H1 (cell line): ENCODE data around the gene OPN3. TPM values are rescaled to one million over a fixed set of nuclear protein-coding genes. Genes with fewer than 3 reads are reported as not detected.

ENCODE experiments used
- CTCF ChIA-PET: fragments of 300-600 bp; sonication (Branson Sonifier 250); formaldehyde crosslinking; loops from one replicate; lab custom pipeline; 2021; ENCODE audit not compliant: partially characterized antibody; lab: Charles Lee
- POLR2A ChIA-PET: fragments of 300-600 bp; sonication (Branson Sonifier 250); formaldehyde crosslinking; loops from one replicate; lab custom pipeline; 2021; ENCODE audit warnings: inconsistent platforms; ENCODE audit not compliant: partially characterized antibody; lab: Charles Lee
- DNase-seq, 2 experiments: peaks; one replicate each; pipeline versions ENCODE4 v3.0.0 to v3.0.0-alpha.2; 2010 to 2022; ENCODE audit warnings: low spot score in 2 of 2, low read depth in 1 of 2, mixed read lengths in 1 of 2
- FAIRE-seq: peaks from 2 replicates; lab custom pipeline; 2011; peaks lifted over from hg19 to GRCh38; lab: Jason Lieb, UNC
- H2AFZ ChIP-seq: 2 replicates; pipeline ENCODE4 v1.8.1; 2012; ENCODE audit warnings: low read length, inconsistent platforms
- H2AK5ac ChIP-seq: 2 replicates; pipeline ENCODE4 v1.6.1; 2013; ENCODE audit warnings: low read depth, low read length
- H2BK120ac ChIP-seq: replicated peaks from 2 replicates; pipeline ENCODE3; 2013; ENCODE audit warnings: low read depth, low read length, inconsistent platforms
- H2BK12ac ChIP-seq: 2 replicates; pipeline ENCODE4 v1.6.1; 2013; ENCODE audit warnings: low read depth, low read length
- H2BK15ac ChIP-seq: 2 replicates; pipeline ENCODE4 v1.6.1; 2013; ENCODE audit warnings: low read length
- H2BK20ac ChIP-seq: 2 replicates; pipeline ENCODE4 v1.6.1; 2013; ENCODE audit warnings: low read length
- H2BK5ac ChIP-seq: 2 replicates; pipeline ENCODE4 v1.6.1; 2013; ENCODE audit warnings: low read depth, low read length
- H3K14ac ChIP-seq: 2 replicates; pipeline ENCODE4 v1.6.1; 2013; ENCODE audit warnings: inconsistent platforms; ENCODE audit not compliant: insufficient read length
- H3K18ac ChIP-seq: 2 replicates; pipeline ENCODE4 v1.6.1; 2013; ENCODE audit warnings: low read length; ENCODE audit errors: extremely low read depth
- H3K23ac ChIP-seq: 2 replicates; pipeline ENCODE4 v1.6.1; 2013; ENCODE audit warnings: inconsistent platforms; ENCODE audit not compliant: insufficient read length
- H3K23me2 ChIP-seq: 2 replicates; pipeline ENCODE4 v1.6.1; 2013; ENCODE audit warnings: low read depth, low read length
- H3K27ac ChIP-seq: 2 replicates; pipeline ENCODE4 v1.6.1; 2011; ENCODE audit warnings: low read depth, low read length, inconsistent platforms
- H3K27me3 ChIP-seq, 4 experiments: replicated peaks in 1 of 4; 1 replicate in 1 of 4; 2 replicates in 3 of 4; pipeline versions ENCODE4 v1.6.1 to v1.8.1; 2011 to 2013; ENCODE audit warnings: low read length in 3 of 4, mild to moderate bottlenecking in 3 of 4, inconsistent platforms in 2 of 4, mixed read lengths in 2 of 4, moderate library complexity in 1 of 4; ENCODE audit not compliant: control insufficient read depth in 3 of 4, insufficient read depth in 3 of 4; ENCODE audit errors: extremely low read depth in 1 of 4
- H3K36me3 ChIP-seq, 4 experiments: 2 replicates each; pipeline versions ENCODE4 v1.6.1 to v1.8.1; 2011 to 2013; ENCODE audit warnings: mild to moderate bottlenecking in 4 of 4, low read length in 3 of 4, moderate library complexity in 2 of 4, control low read depth in 1 of 4, inconsistent platforms in 1 of 4; ENCODE audit not compliant: insufficient read depth in 4 of 4, control insufficient read depth in 2 of 4
- H3K4ac ChIP-seq: replicated peaks from 2 replicates; pipeline ENCODE3; 2013; ENCODE audit warnings: low read length, low read depth, mixed read lengths, inconsistent platforms; ENCODE audit not compliant: insufficient read length
- H3K4me1 ChIP-seq, 4 experiments: replicated peaks in 1 of 4; 1 replicate in 1 of 4; 2 replicates in 3 of 4; pipeline versions ENCODE4 v1.6.1 to v1.8.1; 2011 to 2013; ENCODE audit warnings: low read length in 3 of 4, inconsistent platforms in 2 of 4, mixed read lengths in 1 of 4; ENCODE audit not compliant: insufficient read depth in 4 of 4, control insufficient read depth in 3 of 4
- H3K4me2 ChIP-seq, 2 experiments: 2 replicates each; pipeline versions ENCODE4 v1.6.1 to v1.8.1; 2011 to 2013; ENCODE audit warnings: low read depth in 2 of 2, low read length in 2 of 2, control low read depth in 1 of 2, inconsistent platforms in 1 of 2, mild to moderate bottlenecking in 1 of 2; ENCODE audit not compliant: insufficient read depth in 1 of 2
- H3K4me3 ChIP-seq, 4 experiments: fragments of 200-600, 300-600 bp in 1 of 4; sonication (generic), shearing (Covaris generic), sonication (Bioruptor Twin) in 1 of 4; 2 replicates each; pipeline versions ENCODE4 v1.5.1 to v1.8.1; 2011 to 2016; ENCODE audit warnings: low read length in 4 of 4, low read depth in 3 of 4, control low read depth in 2 of 4, inconsistent platforms in 2 of 4, mild to moderate bottlenecking in 2 of 4, mixed read lengths in 1 of 4, moderate library complexity in 1 of 4; ENCODE audit not compliant: insufficient read depth in 2 of 4; ENCODE audit errors: extremely low read depth in 1 of 4
- H3K56ac ChIP-seq: replicated peaks from 2 replicates; pipeline ENCODE3; 2013; ENCODE audit warnings: low read depth, mild to moderate bottlenecking, mixed read lengths, low read length, inconsistent platforms; ENCODE audit not compliant: insufficient read length
- H3K79me1 ChIP-seq: 2 replicates; pipeline ENCODE4 v1.6.1; 2013; ENCODE audit warnings: low read depth, low read length, control low read depth
- H3K79me2 ChIP-seq, 2 experiments: 2 replicates each; pipeline versions ENCODE4 v1.6.1 to v1.8.1; 2012 to 2013; ENCODE audit warnings: low read length in 2 of 2, mild to moderate bottlenecking in 2 of 2, inconsistent platforms in 1 of 2; ENCODE audit not compliant: insufficient read depth in 2 of 2, control insufficient read depth in 1 of 2
- H3K9ac ChIP-seq, 4 experiments: replicated peaks in 1 of 4; 1 replicate in 1 of 4; 2 replicates in 3 of 4; pipeline versions ENCODE4 v1.6.1 to v1.8.1; 2011 to 2013; ENCODE audit warnings: low read depth in 3 of 4, low read length in 3 of 4, control low read depth in 2 of 4, mild to moderate bottlenecking in 2 of 4, moderate library complexity in 2 of 4, inconsistent platforms in 1 of 4; ENCODE audit errors: extremely low read depth in 1 of 4
- H3K9me3 ChIP-seq, 2 experiments: 2 replicates each; pipeline versions ENCODE4 v1.6.1 to v1.8.1; 2012 to 2013; ENCODE audit warnings: mild to moderate bottlenecking in 2 of 2, moderate library complexity in 2 of 2, control low read depth in 1 of 2, inconsistent platforms in 1 of 2, low read depth in 1 of 2, low read length in 1 of 2, mixed read lengths in 1 of 2; ENCODE audit not compliant: insufficient read depth in 2 of 2
- H4K20me1 ChIP-seq, 2 experiments: replicated peaks in 1 of 2; 2 replicates each; pipeline versions ENCODE3 to v1.8.1; 2011 to 2013; ENCODE audit warnings: inconsistent platforms in 2 of 2, low read length in 2 of 2, mild to moderate bottlenecking in 1 of 2; ENCODE audit not compliant: insufficient read depth in 2 of 2, control insufficient read depth in 1 of 2
- H4K5ac ChIP-seq: 2 replicates; pipeline ENCODE4 v1.6.1; 2013; ENCODE audit warnings: low read length, low read depth, mixed read lengths, inconsistent platforms; ENCODE audit not compliant: insufficient read length
- H4K8ac ChIP-seq: 2 replicates; pipeline ENCODE4 v1.8.0; 2013; ENCODE audit warnings: mild to moderate bottlenecking, moderate library complexity, low read length, inconsistent platforms; ENCODE audit not compliant: insufficient read depth; ENCODE audit errors: extremely low read depth
- H4K91ac ChIP-seq: replicated peaks from 2 replicates; pipeline ENCODE3; 2013; ENCODE audit warnings: low read length, mixed read lengths, inconsistent platforms; ENCODE audit not compliant: insufficient read length
- JUN ChIP-seq: IDR thresholded peaks from 2 replicates; pipeline ENCODE4 v1.6.1; 2011; ENCODE audit warnings: low read depth, mild to moderate bottlenecking, improper control_type of control experiment, low read length
- RFX5 ChIP-seq: IDR thresholded peaks from 2 replicates; pipeline ENCODE4 v1.6.1; 2011; ENCODE audit warnings: low read depth, low read length, improper control_type of control experiment, borderline replicate concordance
- SIX5 ChIP-seq: IDR thresholded peaks from 2 replicates; pipeline ENCODE4 v1.6.1; 2011; ENCODE audit warnings: mild to moderate bottlenecking, low read depth, low read length
- SRF ChIP-seq: IDR thresholded peaks from 2 replicates; pipeline ENCODE4 v1.6.1; 2011; ENCODE audit warnings: mild to moderate bottlenecking, low read depth, low read length, moderate library complexity
- WGBS, 2 experiments: shearing (Covaris generic) in 1 of 2; methylation state at CpG; one replicate each; pipeline versions ENCODE4 v1.1.6 to v1.1.7; 2013 to 2015; ENCODE audit warnings: low lambda C conversion rate in 2 of 2, mixed read lengths in 2 of 2, inconsistent platforms in 1 of 2, low coverage in 1 of 2, missing lambda C conversion rate in 1 of 2; ENCODE audit not compliant: insufficient replicate concordance in 2 of 2, insufficient coverage in 1 of 2, insufficient read length in 1 of 2; ENCODE audit errors: extremely low coverage in 1 of 2, missing lambda C conversion rate in 1 of 2; 5-methylcytosine and 5-hydroxymethylcytosine counted together
- polyA plus RNA-seq, 7 experiments: library from polyadenylated mRNA; depleted of rRNA in 3 of 7; stranded (reverse) in 5 of 7; unstranded in 2 of 7; fragments of >200 nt in 5 of 7; fragments of 200-250 nt in 2 of 7; gene quantifications; 1 replicate in 5 of 7; 2 replicates in 1 of 7; 4 replicates in 1 of 7; pipeline versions ENCODE4 v1.2.1 to v1.2.3, GENCODE V29; 2011 to 2013; ENCODE audit warnings: missing spikeins in 2 of 7, mixed read lengths in 2 of 7
- total RNA-seq: library from RNA; stranded (reverse); fragmentation: NEBNext Ultra II Directional; extraction: Animal tissue kit (Norgen Biotek cat#: 25700); gene quantifications from 2 replicates; pipeline ENCODE4 v1.2.1, GENCODE V29; 2021
- TF ChIP-seq, protein P1 (sequence below), 3 experiments: IDR thresholded peaks; 1 replicate in 2 of 3; 2 replicates in 1 of 3; pipeline versions ENCODE4 v1.5.1 to v1.6.1; 2011; ENCODE audit warnings: low read length in 3 of 3, mild to moderate bottlenecking in 3 of 3, inconsistent platforms in 2 of 3, low read depth in 1 of 3, moderate library complexity in 1 of 3; ENCODE audit not compliant: insufficient read depth in 1 of 3; ENCODE audit errors: control extremely low read depth in 1 of 3

OPN3 gene
- total and polyA plus RNA-seq, 2 of the 8 experiments (the other 6 are each of a cell fraction or from before 2014, with no cell fraction given) = 8.8 to 19.4 TPM

DNA sequence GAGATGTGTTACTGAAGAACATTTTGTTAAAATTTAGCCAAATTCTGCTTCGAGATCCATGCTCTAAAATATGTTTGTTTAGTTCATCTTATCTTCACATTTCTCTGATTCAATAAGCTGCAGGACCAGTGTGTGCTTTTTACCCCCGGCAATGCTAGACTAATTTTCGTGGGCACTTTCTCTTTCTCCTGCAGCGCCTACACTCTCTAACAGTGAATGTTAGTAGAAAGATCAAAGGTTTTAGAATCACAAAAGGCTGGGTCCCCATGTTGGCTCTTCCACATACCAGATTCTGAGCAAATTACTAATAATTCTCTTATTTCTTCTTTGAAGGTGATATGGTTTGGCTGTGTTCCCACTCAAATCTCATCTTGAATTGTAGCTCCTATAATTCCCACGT is 8.5 kb downstream of the OPN3 start:
- FAIRE-seq (no peak), DNase-seq (no peak)
- no peak overlapping the region for H2BK5ac ChIP-seq
- CTCF ChIA-PET = interaction anchor here (1.1 to 1.7 kb wide), 2 partner anchors 20 to 206 kb away, joined by 3 read pairs; no protein-coding TSS in a partner anchor
- H3K23me2 ChIP-seq = no peaks in the 10 kb centered on the region
- H3K56ac ChIP-seq = no peak overlapping the region
- peaks cover 0 to 34% (median 11%) of the 10 kb centered on the region in 4 experiments; a peak in 6 of 8 replicates for H3K36me3 ChIP-seq
- H3K18ac ChIP-seq = no peak overlapping the region
- H3K27me3 ChIP-seq = no peaks in the 10 kb centered on the region
- peaks cover 0 to 3% (median 0%) of the 10 kb centered on the region in 4 experiments; a peak in 3 of 7 replicates for H3K4me1 ChIP-seq
- POLR2A ChIA-PET = interaction anchor here (0.7 kb wide), 1 partner anchor 49 kb away, joined by 3 read pairs; no protein-coding TSS in a partner anchor
- peaks cover 2 to 6% of the 10 kb centered on the region in 2 experiments for H4K20me1 ChIP-seq
- no peak for TF ChIP-seq JUN
- no peak for TF ChIP-seq RFX5
- TF ChIP-seq SIX5 = no peak
- TF ChIP-seq, protein P1, sequence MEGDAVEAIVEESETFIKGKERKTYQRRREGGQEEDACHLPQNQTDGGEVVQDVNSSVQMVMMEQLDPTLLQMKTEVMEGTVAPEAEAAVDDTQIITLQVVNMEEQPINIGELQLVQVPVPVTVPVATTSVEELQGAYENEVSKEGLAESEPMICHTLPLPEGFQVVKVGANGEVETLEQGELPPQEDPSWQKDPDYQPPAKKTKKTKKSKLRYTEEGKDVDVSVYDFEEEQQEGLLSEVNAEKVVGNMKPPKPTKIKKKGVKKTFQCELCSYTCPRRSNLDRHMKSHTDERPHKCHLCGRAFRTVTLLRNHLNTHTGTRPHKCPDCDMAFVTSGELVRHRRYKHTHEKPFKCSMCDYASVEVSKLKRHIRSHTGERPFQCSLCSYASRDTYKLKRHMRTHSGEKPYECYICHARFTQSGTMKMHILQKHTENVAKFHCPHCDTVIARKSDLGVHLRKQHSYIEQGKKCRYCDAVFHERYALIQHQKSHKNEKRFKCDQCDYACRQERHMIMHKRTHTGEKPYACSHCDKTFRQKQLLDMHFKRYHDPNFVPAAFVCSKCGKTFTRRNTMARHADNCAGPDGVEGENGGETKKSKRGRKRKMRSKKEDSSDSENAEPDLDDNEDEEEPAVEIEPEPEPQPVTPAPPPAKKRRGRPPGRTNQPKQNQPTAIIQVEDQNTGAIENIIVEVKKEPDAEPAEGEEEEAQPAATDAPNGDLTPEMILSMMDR (IDR thresholded peaks at IDR 0.05; ENCODE audit: control extremely low read depth in 1 of 3, insufficient read depth in 1 of 3, low read depth in 1 of 3, low read length in 3 of 3) = no peak
- TF ChIP-seq SRF = no peak
- H4K5ac ChIP-seq = no peak overlapping the region
- H2BK15ac ChIP-seq = no peak overlapping the region
- H3K9me3 ChIP-seq = no peaks in the 10 kb centered on the region
- WGBS, 2 experiments = 86% methylated on average over 5 of the region's 5 CpGs; no CpG with 5 or more reads in 1 of the 2 experiments
- no peak overlapping the region for H2BK120ac ChIP-seq
- H3K14ac ChIP-seq = no peak overlapping the region
- no peak overlapping the region for H4K91ac ChIP-seq
- no peak overlapping the region for H4K8ac ChIP-seq
- no peak overlapping the region for H3K4me2 ChIP-seq
- no peaks in the 10 kb centered on the region for H3K79me1 ChIP-seq
- H3K4ac ChIP-seq = no peak overlapping the region
- no peak overlapping the region for H3K23ac ChIP-seq
- H3K9ac ChIP-seq = no peak overlapping the region
- no peak overlapping the region for H3K4me3 ChIP-seq
- H3K27ac ChIP-seq = no peak overlapping the region
- H2BK20ac ChIP-seq = no peak overlapping the region
- H2AFZ ChIP-seq = no peak overlapping the region
- H2AK5ac ChIP-seq = no peak overlapping the region
- peaks cover 0 to 62% of the 10 kb centered on the region in 2 experiments; a peak in 3 of 4 replicates for H3K79me2 ChIP-seq
- no peak overlapping the region for H2BK12ac ChIP-seq
